Endothelial cell of umbilical vein (primary cell): ENCODE results near the gene ABCG2. TPM values are rescaled to one million over a fixed set of nuclear protein-coding genes. Genes with fewer than 3 reads are reported as not detected.

Source experiments
- BruUV-seq: library from RNA; stranded (reverse); fragments of 400-500 nt; replicated peaks from 2 replicates; lab custom pipeline; 2021; lab: Mats Ljungman, UMichigan
- CTCF ChIA-PET: fragments of 300-600, 350-600 bp; sonication (Branson Sonifier 250); formaldehyde crosslinking; loops from one replicate; lab custom pipeline; 2021; ENCODE audit warnings: antibody characterized with exemption, inconsistent platforms; lab: Charles Lee
- POLR2A ChIA-PET: fragments of 300-600, 350-600 bp; sonication (Branson Sonifier 250); formaldehyde crosslinking; loops from one replicate; lab custom pipeline; 2021; ENCODE audit warnings: antibody characterized with exemption, inconsistent platforms; lab: Charles Lee
- DNase-seq: peaks from one replicate; pipeline ENCODE4 v3.0.0-alpha.2; 2011; ENCODE audit warnings: low read depth, low spot score
- FAIRE-seq: peaks from 2 replicates; lab custom pipeline; 2011; peaks lifted over from hg19 to GRCh38; lab: Jason Lieb, UNC
- H2AFZ ChIP-seq: 2 replicates; pipeline ENCODE4 v1.6.0; 2012; ENCODE audit warnings: low read depth, low read length, control low read depth, inconsistent platforms
- H3K27ac ChIP-seq: 2 replicates; pipeline ENCODE4 v1.5.1; 2011; ENCODE audit warnings: low read depth, mild to moderate bottlenecking, control low read depth, low read length, moderate library complexity; ENCODE audit not compliant: insufficient read depth
- H3K27me3 ChIP-seq, 2 experiments: 2 replicates each; pipeline versions ENCODE4 v1.6.0 to v1.6.1; 2011; ENCODE audit warnings: low read length in 2 of 2, mixed read lengths in 1 of 2; ENCODE audit not compliant: control insufficient read depth in 2 of 2, insufficient read depth in 2 of 2
- H3K36me3 ChIP-seq, 2 experiments: 2 replicates in 1 of 2; 3 replicates in 1 of 2; pipeline ENCODE4 v1.5.1; 2011; ENCODE audit warnings: low read length in 2 of 2, mild to moderate bottlenecking in 1 of 2, moderate library complexity in 1 of 2; ENCODE audit not compliant: control insufficient read depth in 2 of 2, insufficient read depth in 2 of 2; ENCODE audit errors: extremely low read depth in 1 of 2
- H3K4me1 ChIP-seq: 3 replicates; pipeline ENCODE4 v1.5.1; 2011; ENCODE audit warnings: mild to moderate bottlenecking, low read length; ENCODE audit not compliant: control insufficient read depth, insufficient read depth; ENCODE audit errors: extremely low read depth
- H3K4me2 ChIP-seq: 2 replicates; pipeline ENCODE4 v1.6.1; 2011; ENCODE audit warnings: low read length, control low read depth, mixed read lengths; ENCODE audit not compliant: insufficient read depth
- H3K4me3 ChIP-seq, 3 experiments: fragments of 200-600 bp in 1 of 3; sonication (generic), shearing (Covaris generic) in 1 of 3; replicated peaks in 1 of 3; 2 replicates each; pipeline ENCODE4 v1.5.1; 2011 to 2016; ENCODE audit warnings: control low read depth in 3 of 3, low read length in 3 of 3, mild to moderate bottlenecking in 2 of 3, inconsistent platforms in 1 of 3, low read depth in 1 of 3, moderate library complexity in 1 of 3; ENCODE audit not compliant: insufficient read depth in 1 of 3
- H3K79me2 ChIP-seq: 2 replicates; pipeline ENCODE4 v1.6.0; 2012; ENCODE audit warnings: low read length, inconsistent platforms; ENCODE audit not compliant: control insufficient read depth, insufficient read depth
- H3K9ac ChIP-seq: replicated peaks from 2 replicates; pipeline ENCODE3; 2011; ENCODE audit warnings: low read length, control low read depth; ENCODE audit not compliant: insufficient read depth; ENCODE audit errors: extremely low read depth
- H3K9me1 ChIP-seq: replicated peaks from 3 replicates; pipeline ENCODE4 v1.6.0; 2011; ENCODE audit warnings: mild to moderate bottlenecking, low read length; ENCODE audit not compliant: control insufficient read depth, insufficient read depth; ENCODE audit errors: extremely low read depth
- H3K9me3 ChIP-seq: replicated peaks from 2 replicates; pipeline ENCODE4 v1.5.1; 2012; ENCODE audit warnings: low read length, inconsistent platforms; ENCODE audit not compliant: control insufficient read depth, insufficient read depth
- H4K20me1 ChIP-seq: replicated peaks from 2 replicates; pipeline ENCODE3; 2011; ENCODE audit warnings: mild to moderate bottlenecking, low read length; ENCODE audit not compliant: control insufficient read depth, insufficient read depth; ENCODE audit errors: extremely low read depth
- EZH2 ChIP-seq: IDR thresholded peaks from 2 replicates; pipeline ENCODE4 v1.6.1; 2012; ENCODE audit warnings: borderline replicate concordance, low read depth, mild to moderate bottlenecking, moderate library complexity, low read length, inconsistent platforms; ENCODE audit not compliant: severe bottlenecking
- FOS ChIP-seq: IDR thresholded peaks from 2 replicates; pipeline ENCODE4 v1.6.1; 2011; ENCODE audit warnings: mild to moderate bottlenecking, low read length, moderate library complexity, borderline replicate concordance; ENCODE audit not compliant: insufficient read depth
- MAX ChIP-seq: IDR thresholded peaks from 2 replicates; pipeline ENCODE4 v1.6.1; 2011; ENCODE audit not compliant: insufficient read depth, insufficient read length
- MYC ChIP-seq: IDR thresholded peaks from one replicate; pipeline ENCODE4 v1.6.1; 2011; ENCODE audit warnings: mild to moderate bottlenecking, low read depth, low read length
- POLR2AphosphoS5 ChIP-seq: IDR thresholded peaks from 2 replicates; pipeline ENCODE4 v1.6.1; 2012; ENCODE audit warnings: low read depth, mild to moderate bottlenecking, control low read depth, low read length, moderate library complexity; ENCODE audit not compliant: insufficient read depth
- dilution Hi-C: fragments of 300-500 bp; cut with MboI; formaldehyde crosslinking; loops from one replicate; pipeline ENCODE4 v1.15.0; 2019; ENCODE audit warnings: low sequenced_read_pairs; ENCODE audit not compliant: extremely low pct_ligation_motif_present
- intact Hi-C: fragments of 100-400 bp; cut with micrococcal nuclease; formaldehyde crosslinking; loops from one replicate; pipeline ENCODE4 v1.10.0; 2022
- polyA plus RNA-seq, 4 experiments: library from polyadenylated mRNA; depleted of rRNA in 3 of 4; stranded (reverse) in 3 of 4; unstranded in 1 of 4; fragments of >200 nt; gene quantifications; 2 replicates each; pipeline versions ENCODE4 v1.2.1 to v1.2.3, GENCODE V29; 2011 to 2012; ENCODE audit warnings: missing spikeins in 1 of 4
- total RNA-seq: library from RNA; stranded (reverse); gene quantifications from 2 replicates; pipeline ENCODE4 v1.2.3, GENCODE V29; 2021

The ABCG2 gene
- total and polyA plus RNA-seq, 2 donors (not counting 3 experiments of a cell fraction or from before 2014, with no cell fraction given), result 3.4 to 5.0 TPM

DNA sequence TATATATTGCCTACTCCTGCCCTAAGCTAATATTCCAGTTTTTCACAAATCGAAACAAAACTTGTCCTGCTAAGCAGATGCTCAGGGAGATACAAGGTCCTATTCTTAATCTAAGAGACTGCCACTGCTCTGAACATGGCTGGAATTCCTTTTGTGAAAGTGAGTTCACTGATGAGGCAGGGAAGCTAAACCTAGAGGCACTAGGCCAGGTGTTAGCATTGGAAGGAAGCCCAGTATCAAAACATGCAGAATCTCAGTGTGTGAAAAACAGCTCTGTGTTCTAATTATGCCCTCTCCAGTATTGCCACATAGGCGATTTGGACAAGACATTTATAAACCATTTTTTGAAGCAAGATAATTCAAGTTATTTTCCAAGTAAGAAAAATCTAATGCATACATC is 47.6 kb downstream of the ABCG2 start:
- POLR2A ChIA-PET, result no interaction called here
- Histone ChIP-seq H3K9ac (no peak overlapping the region), H3K79me2 (no peaks in the 10 kb centered on the region), H3K9me1 (no peaks in the 10 kb centered on the region), H3K27me3 (no peaks in the 10 kb centered on the region), H3K4me2 (no peak overlapping the region), H3K36me3 (no peaks in the 10 kb centered on the region), H3K9me3 (no peaks in the 10 kb centered on the region), H3K27ac (no peak overlapping the region), H3K4me1 (peaks cover 22% of the 10 kb centered on the region), H4K20me1 (no peaks in the 10 kb centered on the region), H2AFZ (no peak overlapping the region), H3K4me3 (no peak overlapping the region)
- peak; percentile 31 for DNase-seq
- BruUV-seq, result no TSS peak
- no peak for FAIRE-seq
- intact Hi-C loops, result no loop called here
- dilution Hi-C loops, result no loop called here
- CTCF ChIA-PET, result interaction anchor here (0.9 to 1.4 kb wide), 3 partner anchors 11 to 93 kb away, joined by 3 to 4 read pairs (median 3); no protein-coding TSS in a partner anchor
- TF ChIP-seq EZH2, result no peak
- TF ChIP-seq POLR2AphosphoS5, result no peak
- no peak for TF ChIP-seq MAX
- no peak for TF ChIP-seq MYC

GRCh38 chr4:88109123-88109881 is 49.1 kb downstream of the ABCG2 start:
- no peak overlapping the region for H2AFZ ChIP-seq
- no peak overlapping the region for H3K4me3 ChIP-seq
- H3K36me3 ChIP-seq, result no peaks in the 10 kb centered on the region
- no peaks in the 10 kb centered on the region for H4K20me1 ChIP-seq
- FAIRE-seq (peak; percentile 24), DNase-seq (peak; percentile 68)
- dilution Hi-C loops, result no loop called here
- no peak for TF ChIP-seq FOS
- H3K4me2 ChIP-seq, result no peak overlapping the region
- H3K9ac ChIP-seq, result no peak overlapping the region
- no TSS peak for BruUV-seq
- H3K27ac ChIP-seq, result no peak overlapping the region
- peaks cover 37% of the 10 kb centered on the region for H3K4me1 ChIP-seq
- no peaks in the 10 kb centered on the region for H3K9me1 ChIP-seq
- CTCF ChIA-PET, result interaction anchor here (1.1 kb wide), 1 partner anchor 110 kb away, joined by 5 read pairs; no protein-coding TSS in a partner anchor
- intact Hi-C loops, result loop anchor here (5.0 to 10.0 kb wide), 5 partner anchors 37 to 485 kb away; partner anchors contain the start of genes HERC3, HERC5, PKD2 and PPM1K
- H3K27me3 ChIP-seq, result no peaks in the 10 kb centered on the region
- H3K79me2 ChIP-seq, result no peaks in the 10 kb centered on the region
- no peaks in the 10 kb centered on the region for H3K9me3 ChIP-seq
- POLR2A ChIA-PET, result no interaction called here
